GM23248 (cell line): Measurements from ENCODE around the gene TBC1D21.

Experiments used
- EZH2 ChIP-seq: fragments of 200-600 bp; sonication (generic); IDR thresholded peaks from 2 replicates; pipeline ENCODE4 v1.6.1; 2018; ENCODE audit warnings: antibody characterized with exemption, mild to moderate bottlenecking; ENCODE audit not compliant: insufficient read depth, poor library complexity, severe bottlenecking
- EZH2phosphoT487 ChIP-seq: fragments of 200-600 bp; sonication (generic); IDR thresholded peaks from 2 replicates; pipeline ENCODE4 v1.6.1; 2018; ENCODE audit warnings: antibody characterized with exemption, moderate library complexity, mild to moderate bottlenecking, low read depth; ENCODE audit not compliant: insufficient read depth

DNA sequence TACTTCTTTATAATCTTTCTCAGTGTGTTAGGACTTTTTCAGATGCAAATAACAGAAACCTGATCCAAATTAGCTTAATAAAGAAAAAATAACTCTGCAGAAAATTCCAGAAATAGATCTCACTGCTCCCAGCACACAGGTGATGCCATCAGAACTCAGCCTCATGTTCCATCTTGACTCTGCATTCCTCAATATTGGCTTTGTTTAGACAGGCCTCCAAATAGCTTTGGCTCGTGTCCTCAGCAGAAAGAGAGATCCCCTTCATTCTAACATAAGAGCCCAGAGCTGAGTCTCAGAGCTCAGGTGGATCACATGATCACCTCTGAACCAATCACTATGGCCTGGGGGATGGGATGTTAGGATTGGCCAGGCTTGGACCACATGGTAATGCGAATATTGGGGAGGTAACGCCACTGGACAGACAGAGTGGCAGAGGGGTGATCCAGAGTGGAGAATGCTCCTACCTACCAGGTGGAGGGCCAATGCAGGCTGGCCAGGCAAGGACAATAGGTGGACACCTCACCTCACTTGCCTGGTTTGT is 46.6 kb upstream of the TBC1D21 start:
- TF ChIP-seq EZH2 (no peak), EZH2phosphoT487 (no peak)
